Measurements from ENCODE around the gene YIF1A. TPM values are rescaled to one million over a fixed set of nuclear protein-coding genes. Genes with fewer than 3 reads are reported as not detected.

The YIF1A gene
- total RNA-seq, 1 experiment from 2014 or later: 64.3 TPM

GRCh38 chr11:66323684-66324083 is 34.7 kb upstream of the YIF1A start:
- Mint-ChIP-seq H3K36me3 (ENCODE audit: insufficient read depth in 1 of 3, low read depth in 3 of 3) (peaks cover 6 to 17% (median 14%) of the 10 kb centered on the region in 3 experiments), H3K4me3 (no peak overlapping the region; a peak in 1 of 5 replicates), H3K9me3 (peaks cover 14 to 16% of the 10 kb centered on the region in 2 experiments), H3K27me3 (ENCODE audit: low read depth) (peaks cover 23% of the 10 kb centered on the region), H3K4me1 (peaks cover 11 to 26% of the 10 kb centered on the region in 2 experiments), H3K27ac (no peak overlapping the region)
- no peaks in the 10 kb centered on the region for H3K23me2 ChIP-seq (ENCODE audit: insufficient read length, low read depth, low read length, poor library complexity, severe bottlenecking)
- no peak overlapping the region for H2BK20ac ChIP-seq (ENCODE audit: low read depth, low read length, poor library complexity, severe bottlenecking)
- H2AK5ac ChIP-seq (ENCODE audit: insufficient read length, low read length): no peak overlapping the region
- no peak overlapping the region for H2BK15ac ChIP-seq (ENCODE audit: low read depth, low read length)
- H3K9me3 ChIP-seq (ENCODE audit: control insufficient read depth, low read depth, low read length): no peaks in the 10 kb centered on the region
- no peaks in the 10 kb centered on the region for H3K79me1 ChIP-seq (ENCODE audit: insufficient read depth, low read depth, low read length, poor library complexity, severe bottlenecking)
- H3K27ac ChIP-seq (ENCODE audit: insufficient read length, low read depth, low read length): no peak overlapping the region
- no peak overlapping the region for H3T11ph ChIP-seq (ENCODE audit: low read length)
- no peak overlapping the region for H3K14ac ChIP-seq (ENCODE audit: insufficient read depth, low read length)
- H2BK120ac ChIP-seq (ENCODE audit: low read depth, low read length, poor library complexity, severe bottlenecking): no peak overlapping the region
- no peak overlapping the region for H3K56ac ChIP-seq (ENCODE audit: insufficient read length, low read depth, low read length)
- no peaks in the 10 kb centered on the region for H4K20me1 ChIP-seq (ENCODE audit: control insufficient read depth, insufficient read depth, insufficient read length)
- H2BK5ac ChIP-seq (ENCODE audit: insufficient read length, low read length): no peak overlapping the region
- no CpG with 5 or more reads among the region's 1 CpG for WGBS (ENCODE audit: extremely low coverage, insufficient read length, low lambda C conversion rate)
- no peak overlapping the region for H3K18ac ChIP-seq (ENCODE audit: insufficient read length, low read depth, low read length)
- H4K8ac ChIP-seq (replicated peaks; ENCODE audit: insufficient read length, low read depth, low read length): no peak overlapping the region
- H3K23ac ChIP-seq (ENCODE audit: insufficient read length, low read depth, low read length): no peak overlapping the region
- TF ChIP-seq CTCF (conservative IDR thresholded peaks at IDR 0.05): no peak
- H2AFZ ChIP-seq (ENCODE audit: low read length): no peak overlapping the region
- H4K91ac ChIP-seq (ENCODE audit: insufficient read length, low read depth, low read length): no peak overlapping the region
- H3K27me3 ChIP-seq (ENCODE audit: insufficient read depth, low read length): no peaks in the 10 kb centered on the region
- H3K4me1 ChIP-seq (ENCODE audit: insufficient read depth, low read length): 0 out of 2 replicates have a peak, but pooled peaks cover 2% of the 10 kb centered on the region
- no peak overlapping the region for H3K4me2 ChIP-seq (ENCODE audit: insufficient read depth, insufficient read length, low read length)
- no peaks in the 10 kb centered on the region for H3K79me2 ChIP-seq (ENCODE audit: insufficient read depth, low read length)
- H2BK12ac ChIP-seq (ENCODE audit: insufficient read length, low read depth, low read length): no peak overlapping the region
- H3K9ac ChIP-seq (ENCODE audit: extremely low read depth, insufficient read length, low read length): no peak overlapping the region
- no peak overlapping the region for H4K5ac ChIP-seq (ENCODE audit: insufficient read length, low read depth, low read length)
- H3K4ac ChIP-seq (ENCODE audit: low read depth, low read length): no peak overlapping the region
- no peak for DNase-seq

Data from H9 (cell line).